Heart left ventricle (tissue), 16 donors: ENCODE measurements around the gene PLOD2. TPM values are rescaled to one million over a fixed set of nuclear protein-coding genes. Genes with fewer than 3 reads are reported as not detected.
A peak's percentile ranks its signal among the peaks of the same experiment; 100 is the strongest.

Experiments used
- ATAC-seq, 4 donors: fragments of 200-7000 bp; cut with Tn5 transposase; one replicate each; pipeline ENCODE4 v1.9.1; 2020 to 2022; ENCODE audit warnings: moderate library complexity in 4 of 4, mild to moderate bottlenecking in 3 of 4, moderate number of reproducible peaks in 1 of 4
- DNase-seq, 5 donors: peaks; one replicate each; pipeline ENCODE4 v3.0.0-alpha.2; 2020
- H3K27ac ChIP-seq, 12 donors: fragments of 200-600 bp; sonication (generic) in 4 of 12; one replicate each; pipeline versions ENCODE4 v1.5.0 to v1.8.0; 2016 to 2022; ENCODE audit warnings: mild to moderate bottlenecking in 2 of 12
- H3K27me3 ChIP-seq, 9 donors: fragments of 200-600 bp; sonication (generic) in 2 of 9; one replicate each; pipeline versions ENCODE4 v1.5.1 to v1.8.0; 2016 to 2022; ENCODE audit warnings: mild to moderate bottlenecking in 3 of 9
- H3K36me3 ChIP-seq, 9 donors: fragments of 200-600 bp; sonication (generic) in 2 of 9; one replicate each; pipeline versions ENCODE4 v1.5.0 to v1.8.0; 2018 to 2022; ENCODE audit warnings: mild to moderate bottlenecking in 2 of 9
- H3K4me1 ChIP-seq, 12 donors: fragments of 200-600 bp; sonication (generic) in 4 of 12; one replicate each; pipeline versions ENCODE4 v1.5.0 to v1.8.0; 2016 to 2022; ENCODE audit warnings: mild to moderate bottlenecking in 3 of 12
- H3K4me3 ChIP-seq, 12 donors: fragments of 200-600 bp; sonication (generic) in 4 of 12; one replicate each; pipeline versions ENCODE4 v1.5.0 to v1.8.0; 2017 to 2022; ENCODE audit warnings: mild to moderate bottlenecking in 9 of 12, moderate library complexity in 4 of 12
- H3K9me3 ChIP-seq, 12 donors: fragments of 200-600 bp; sonication (generic) in 4 of 12; one replicate each; pipeline versions ENCODE4 v1.5.0 to v1.8.0; 2016 to 2022; ENCODE audit warnings: mild to moderate bottlenecking in 1 of 12
- CTCF ChIP-seq, 12 donors: fragments of 200-600 bp; sonication (generic) in 4 of 12; IDR thresholded peaks; one replicate each; pipeline versions ENCODE4 v1.5.0 to v1.8.0; 2018 to 2022; ENCODE audit warnings: antibody characterized with exemption in 12 of 12, mild to moderate bottlenecking in 5 of 12
- POLR2A ChIP-seq, 2 donors: fragments of 450-650 bp; IDR thresholded peaks; one replicate each; pipeline ENCODE4 v1.6.1; 2017; ENCODE audit warnings: antibody characterized with exemption in 2 of 2, mild to moderate bottlenecking in 2 of 2, moderate library complexity in 2 of 2
- WGBS, 4 donors: extraction: QIAGEN DNeasy Blood & Tissue Kit in 2 of 4; methylation state at CpG; one replicate each; pipeline versions ENCODE4 v1.1.5 to v1.1.7; 2013 to 2018; 5-methylcytosine and 5-hydroxymethylcytosine counted together
- intact Hi-C, 10 donors: fragments of 100-400 bp; cut with DNase I; formaldehyde crosslinking; loops; one replicate each; pipeline versions ENCODE4 v1.11.1 to v1.14.2; 2022
- polyA plus RNA-seq, 2 donors: library from polyadenylated mRNA; stranded (reverse); fragments of 200-250 nt; gene quantifications; one replicate each; pipeline ENCODE4 v1.2.3, GENCODE V29; 2013
- total RNA-seq, 9 donors: library from RNA; depleted of rRNA in 2 of 9; stranded (reverse); fragments of >200 nt in 2 of 9; fragmentation: NEBNext Ultra II Directional in 3 of 9; extraction: Animal tissue kit (Norgen Biotek cat#: 25700) in 3 of 9; gene quantifications; one replicate each; pipeline versions ENCODE4 v1.1.0 to v1.2.4, GENCODE V29; 2016 to 2023
- donor health status: ischemic (EF 13 %, LVEDD 7.1; RV severe dilation, severe dysfunction).
- donor health status: healthy with polysubstance abuse.
- donor health status: DM: no; HTN: yes; CAD: no.
- donor health status: DM: no; HTN: no; CAD: no.
- donor health status: ischemic (EF 25% LVEDD 6.9; RV normal size, moderate dysfunction).
- donor health status: ischemic (EF 25% LVEDD 5.7; RV mildly dilated, moderate dysfunction).
- donor health status: healthy.
- donor health status: DM: yes; HTN: yes; CAD: no.
- donor health status: ischemic (EF 35%, LVEDD 5.7; RV mildly dilated, moderate dysfunction).
- donor health status: nonischemic (EF 11% LVEDD 7.7; RV severe dilation, severe dysfunction).
- donor health status: DM: yes; HTN: yes; CAD: no.
- donor health status: PGD.
- donor health status: ischemic (EF 29% LVEDD 5.4; RV normal size, mild dysfunction).
- donor health status: nonischemic (EF 23%, LVEDD 6.1; RV moderate dilation, normal function).

PLOD2 gene
- total and polyA plus RNA-seq, 11 donors = 6.8 to 33.0 (median 17.9) TPM

- TF ChIP-seq CTCF (IDR thresholded peaks at IDR 0.05) (no peak), POLR2A (IDR thresholded peaks at IDR 0.05) (no peak)
- Histone ChIP-seq H3K27ac (no peak overlapping the region), H3K36me3 (no peaks in the 10 kb centered on the region), H3K4me1 (peaks cover 0 to 15% (median 1%) of the 10 kb centered on the region in 12 donors), H3K4me3 (no peak overlapping the region), H3K9me3 (no peaks in the 10 kb centered on the region), H3K27me3 (no peaks in the 10 kb centered on the region)
- no peak for DNase-seq
- no peak for ATAC-seq
- WGBS, 4 donors = 97 to 98% (median 97%) methylated on average over 1 of the region's 1 CpG
- intact Hi-C loops = no loop called here
Measured at GRCh38 chr3:146170591-146170990, 9.6 kb upstream of the PLOD2 start.

GRCh38 chr3:146169891-146170290 lies 8.9 kb upstream of the PLOD2 start:
- intact Hi-C loops = no loop called here

GRCh38 chr3:146166826-146167225 lies 5.8 kb upstream of the PLOD2 start:
- TF ChIP-seq POLR2A (IDR thresholded peaks at IDR 0.05) = no peak
- Histone ChIP-seq H3K9me3 (no peaks in the 10 kb centered on the region), H3K4me3 (no peak overlapping the region), H3K27me3 (peaks cover 0 to 4% (median 0%) of the 10 kb centered on the region in 9 donors), H3K4me1 (peaks cover 0 to 36% (median 14%) of the 10 kb centered on the region in 12 donors), H3K36me3 (no peaks in the 10 kb centered on the region), H3K27ac (peak overlapping the region in 5 of 12 donors; percentile 2 to 54 (median 27))
- DNase-seq (no peak), ATAC-seq (peak in 3 of 4 donors; percentile 30 to 52 (median 41))
- WGBS, 4 donors = 61 to 69% (median 65%) methylated on average over 3 of the region's 3 CpGs
- intact Hi-C loops = no loop called here

More at GRCh38 chr3:146169891-146170290, 8.9 kb upstream of the PLOD2 start:
- H3K4me3 ChIP-seq = no peak overlapping the region
- ATAC-seq (no peak), DNase-seq (no peak)
- TF ChIP-seq POLR2A (IDR thresholded peaks at IDR 0.05) (no peak), CTCF (IDR thresholded peaks at IDR 0.05) (no peak)
- H3K4me1 ChIP-seq = peaks cover 0 to 20% (median 4%) of the 10 kb centered on the region in 12 donors
- H3K9me3 ChIP-seq = no peaks in the 10 kb centered on the region
- H3K36me3 ChIP-seq = no peaks in the 10 kb centered on the region
- H3K27ac ChIP-seq = no peak overlapping the region
- no peaks in the 10 kb centered on the region for H3K27me3 ChIP-seq
- 83 to 93% (median 91%) methylated on average over 1 of the region's 1 CpG for WGBS, 4 donors

GRCh38 chr3:146166415-146166821 lies 5.4 kb upstream of the PLOD2 start:
- intact Hi-C loops = no loop called here
- 67 to 78% (median 69%) methylated on average over 4 of the region's 4 CpGs for WGBS, 4 donors
- ATAC-seq (peak in 1 of 4 donors; percentile 17), DNase-seq (no peak)
- H3K27ac ChIP-seq = peak overlapping the region in 5 of 12 donors; percentile 2 to 54 (median 27)
- peaks cover 0 to 38% (median 16%) of the 10 kb centered on the region in 12 donors for H3K4me1 ChIP-seq
- H3K36me3 ChIP-seq = no peaks in the 10 kb centered on the region
- H3K27me3 ChIP-seq = peaks cover 0 to 4% (median 0%) of the 10 kb centered on the region in 9 donors
- H3K9me3 ChIP-seq = no peaks in the 10 kb centered on the region
- TF ChIP-seq CTCF (IDR thresholded peaks at IDR 0.05) (no peak), POLR2A (IDR thresholded peaks at IDR 0.05) (no peak)
- no peak overlapping the region for H3K4me3 ChIP-seq

GRCh38 chr3:146165877-146166276 lies 4.9 kb upstream of the PLOD2 start:
- WGBS, 4 donors = 74 to 86% (median 79%) methylated on average over 2 of the region's 2 CpGs

More at GRCh38 chr3:146165877-146166276, 4.9 kb upstream of the PLOD2 start:
- H3K9me3 ChIP-seq = no peaks in the 10 kb centered on the region
- no peaks in the 10 kb centered on the region for H3K36me3 ChIP-seq
- H3K4me1 ChIP-seq = peaks cover 0 to 38% (median 16%) of the 10 kb centered on the region in 12 donors
- TF ChIP-seq POLR2A (IDR thresholded peaks at IDR 0.05) (no peak), CTCF (IDR thresholded peaks at IDR 0.05) (no peak)
- DNase-seq (no peak), ATAC-seq (no peak)
- peak overlapping the region in 6 of 12 donors; percentile 4 to 54 (median 21) for H3K27ac ChIP-seq
- H3K4me3 ChIP-seq = no peak overlapping the region
- intact Hi-C loops = no loop called here
- H3K27me3 ChIP-seq = peaks cover 0 to 8% (median 0%) of the 10 kb centered on the region in 9 donors
